OCI-LY1 (cell line): ENCODE results near the gene HSPA4.

Source experiments
- CTCF ChIP-seq: fragments of 200-600 bp; sonication (generic), shearing (Covaris generic); IDR thresholded peaks from 2 replicates; pipeline ENCODE4 v1.5.1; 2017; ENCODE audit warnings: mild to moderate bottlenecking, antibody characterized with exemption, low read length, moderate library complexity, mixed read lengths
- EZH2 ChIP-seq: fragments of 200-600 bp; sonication (generic), shearing (Covaris generic); IDR thresholded peaks from 2 replicates; pipeline ENCODE4 v1.8.0; 2017; ENCODE audit warnings: borderline replicate concordance, mixed run types, mild to moderate bottlenecking, antibody characterized with exemption, low read length, moderate library complexity, mixed read lengths

- TF ChIP-seq CTCF (no peak), EZH2 (no peak)
These were observed 97.5 kb downstream of the HSPA4 start for GRCh38 chr5:133149345-133149744.
